ENCODE results near the gene COL19A1.
"Not testable (repeated sequence)": the region's sequence is repeated elsewhere in the genome, so short reads cannot be mapped to it uniquely, and the experiment has no call there.

GRCh38 chr6:69892561-69892960 lies 26.2 kb downstream of the COL19A1 start:
- not testable (repeated sequence) for TF ChIP-seq CTCF, POLR2A, EP300 (IDR thresholded peaks at IDR 0.05)

All from ovary (tissue), 3 donors.